22Rv1 (cell line): ENCODE results near the gene DMXL1.

Experiments used
- ZFX ChIP-seq: fragments of 450-650 bp; IDR thresholded peaks from 2 replicates; pipeline ENCODE4 v1.6.1; 2017; ENCODE audit warnings: antibody characterized with exemption, borderline replicate concordance
- TF ChIP-seq, protein P1 (sequence below): fragments of 450-650 bp; IDR thresholded peaks from 2 replicates; pipeline ENCODE4 v1.5.1; 2017; ENCODE audit warnings: mild to moderate bottlenecking

DNA sequence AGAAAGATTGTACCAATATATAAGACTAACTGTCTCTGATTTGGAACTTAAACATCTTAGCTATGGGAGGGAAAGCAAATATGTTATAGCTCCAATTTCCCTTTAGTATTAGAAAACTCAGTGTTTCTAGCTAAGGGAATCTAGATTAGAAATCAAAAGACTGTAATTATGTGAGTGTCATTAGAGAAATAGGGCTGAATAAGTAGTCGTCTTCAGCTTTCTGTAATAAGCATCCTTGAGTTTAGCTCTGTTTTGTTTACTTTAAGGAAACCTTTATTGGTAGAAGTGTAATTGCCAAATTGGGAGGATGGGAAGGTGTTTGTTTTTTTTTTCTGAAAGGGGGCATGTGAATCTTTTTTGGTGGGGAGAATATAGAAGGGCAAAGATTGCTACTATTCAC is 5.2 kb downstream of the DMXL1 start:
- TF ChIP-seq, protein P1, sequence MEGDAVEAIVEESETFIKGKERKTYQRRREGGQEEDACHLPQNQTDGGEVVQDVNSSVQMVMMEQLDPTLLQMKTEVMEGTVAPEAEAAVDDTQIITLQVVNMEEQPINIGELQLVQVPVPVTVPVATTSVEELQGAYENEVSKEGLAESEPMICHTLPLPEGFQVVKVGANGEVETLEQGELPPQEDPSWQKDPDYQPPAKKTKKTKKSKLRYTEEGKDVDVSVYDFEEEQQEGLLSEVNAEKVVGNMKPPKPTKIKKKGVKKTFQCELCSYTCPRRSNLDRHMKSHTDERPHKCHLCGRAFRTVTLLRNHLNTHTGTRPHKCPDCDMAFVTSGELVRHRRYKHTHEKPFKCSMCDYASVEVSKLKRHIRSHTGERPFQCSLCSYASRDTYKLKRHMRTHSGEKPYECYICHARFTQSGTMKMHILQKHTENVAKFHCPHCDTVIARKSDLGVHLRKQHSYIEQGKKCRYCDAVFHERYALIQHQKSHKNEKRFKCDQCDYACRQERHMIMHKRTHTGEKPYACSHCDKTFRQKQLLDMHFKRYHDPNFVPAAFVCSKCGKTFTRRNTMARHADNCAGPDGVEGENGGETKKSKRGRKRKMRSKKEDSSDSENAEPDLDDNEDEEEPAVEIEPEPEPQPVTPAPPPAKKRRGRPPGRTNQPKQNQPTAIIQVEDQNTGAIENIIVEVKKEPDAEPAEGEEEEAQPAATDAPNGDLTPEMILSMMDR, result no peak
- TF ChIP-seq ZFX, result no peak
